ENCODE measurements around the gene EIF1AD.
"Not testable (repeated sequence)": the region's sequence is repeated elsewhere in the genome, so short reads cannot be mapped to it uniquely, and the experiment has no call there.

The EIF1AD gene

DNA sequence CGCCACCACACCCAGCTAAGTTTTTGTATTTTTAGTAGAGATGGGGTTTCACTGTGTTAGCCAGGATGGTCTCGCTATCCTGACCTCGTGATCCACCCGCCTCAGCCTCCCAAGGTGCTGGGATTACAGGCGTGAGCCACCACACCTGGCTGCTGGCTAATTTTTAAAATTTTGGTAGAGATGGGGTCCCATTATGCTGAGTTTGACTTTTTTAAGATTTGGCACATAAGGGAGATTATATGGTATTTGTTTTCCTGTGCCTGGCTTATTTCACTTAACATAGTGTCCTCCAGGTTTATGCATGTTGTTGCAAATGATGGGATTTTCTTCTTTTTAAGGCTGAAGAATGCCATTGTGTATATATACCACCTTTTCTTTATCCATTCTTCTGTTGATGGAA lies 51.2 kb downstream of the EIF1AD start:
- not testable (repeated sequence) for H3K4me3 ChIP-seq, H3K27ac ChIP-seq

DNA sequence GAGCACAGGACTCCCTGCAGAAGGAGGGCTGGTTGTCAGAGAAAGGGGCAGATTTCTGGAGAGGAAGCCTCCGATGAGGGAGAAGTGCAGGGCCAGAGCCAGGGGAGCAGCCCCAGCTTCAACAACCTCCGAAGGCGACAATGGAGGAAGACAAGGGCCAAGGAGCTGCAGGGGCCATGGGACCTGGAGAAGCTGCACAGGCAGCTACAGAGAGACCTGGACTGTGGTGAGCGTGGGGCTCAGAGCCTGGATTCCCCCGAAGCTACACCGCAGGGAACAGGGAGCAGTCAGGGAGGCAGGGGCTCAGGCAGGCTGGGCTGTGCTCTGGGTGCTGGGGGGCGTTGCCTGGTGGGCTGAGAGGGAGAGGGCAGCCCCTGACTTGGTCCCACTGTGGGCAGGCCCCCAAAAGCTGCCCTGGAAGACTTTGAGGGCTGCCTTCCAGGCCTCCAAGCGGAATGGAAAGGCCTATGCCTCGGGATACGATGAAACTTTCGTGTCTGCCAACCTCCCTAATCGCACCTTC lies 54.3 kb downstream of the EIF1AD start:
- Histone ChIP-seq H3K27ac (no peak overlapping the region), H3K4me3 (no peak overlapping the region)

DNA sequence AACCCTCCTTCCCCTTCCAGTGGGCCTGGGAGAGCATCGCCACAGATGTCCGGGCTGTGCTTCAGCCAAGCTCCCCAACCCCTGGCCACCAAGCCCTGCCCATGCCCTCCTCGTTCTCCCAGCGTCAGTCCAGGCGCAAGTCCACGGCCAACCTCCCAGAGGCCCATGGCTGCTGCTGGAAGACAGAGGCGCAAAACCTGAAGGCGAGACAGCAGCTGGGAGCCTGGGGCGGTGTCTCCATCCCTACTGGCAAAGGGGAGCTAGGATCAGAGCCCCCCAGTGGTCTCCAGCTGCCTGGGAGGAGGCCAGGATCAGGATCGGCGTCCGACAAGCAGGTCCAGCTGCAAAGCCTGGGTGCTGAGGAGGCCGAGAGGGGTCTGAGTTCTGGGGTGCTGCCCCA lies 54.8 kb downstream of the EIF1AD start:
- Histone ChIP-seq H3K4me3 (no peak overlapping the region), H3K27ac (no peak overlapping the region)

DNA sequence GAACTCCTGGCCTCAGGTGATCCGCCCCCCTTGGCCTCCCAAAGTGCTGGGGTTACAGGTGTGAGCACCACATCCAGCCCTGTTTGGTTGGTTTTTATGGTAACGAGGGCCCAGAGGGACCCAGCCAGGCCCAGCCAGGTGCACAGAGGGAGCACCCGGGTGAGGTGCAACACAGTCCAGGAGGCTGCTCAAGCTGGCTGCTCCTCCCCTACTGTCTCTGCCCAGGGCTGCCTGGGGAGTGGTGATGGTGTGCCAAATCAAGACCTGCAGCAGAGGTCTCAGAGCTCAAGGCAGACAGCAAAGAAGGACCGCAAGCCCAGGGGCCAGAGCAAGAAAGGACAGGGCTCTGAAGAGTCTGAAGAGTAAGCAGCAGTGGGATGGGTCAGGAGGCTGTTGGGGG lies 55.3 kb downstream of the EIF1AD start:
- H3K4me3 ChIP-seq = no peak overlapping the region
- no peak overlapping the region for H3K27ac ChIP-seq
